Stimulated activated naive CD8-positive, alpha-beta T cell treated with anti-CD3 and anti-CD28 coated beads, Interleukin-15, Interleukin-2, amounts not matched to agents 100 U/mL and 50 U/mL, for 24 hours (primary cell): Measurements from ENCODE around the gene PLEKHM3.

Experiments used
- ATAC-seq: fragments of 150-1000 bp; cut with Tn5 transposase; one replicate; pipeline ENCODE4 v1.10.0; 2021
- DNase-seq: peaks from one replicate; pipeline ENCODE4 v3.0.0; 2021

The PLEKHM3 gene

DNA sequence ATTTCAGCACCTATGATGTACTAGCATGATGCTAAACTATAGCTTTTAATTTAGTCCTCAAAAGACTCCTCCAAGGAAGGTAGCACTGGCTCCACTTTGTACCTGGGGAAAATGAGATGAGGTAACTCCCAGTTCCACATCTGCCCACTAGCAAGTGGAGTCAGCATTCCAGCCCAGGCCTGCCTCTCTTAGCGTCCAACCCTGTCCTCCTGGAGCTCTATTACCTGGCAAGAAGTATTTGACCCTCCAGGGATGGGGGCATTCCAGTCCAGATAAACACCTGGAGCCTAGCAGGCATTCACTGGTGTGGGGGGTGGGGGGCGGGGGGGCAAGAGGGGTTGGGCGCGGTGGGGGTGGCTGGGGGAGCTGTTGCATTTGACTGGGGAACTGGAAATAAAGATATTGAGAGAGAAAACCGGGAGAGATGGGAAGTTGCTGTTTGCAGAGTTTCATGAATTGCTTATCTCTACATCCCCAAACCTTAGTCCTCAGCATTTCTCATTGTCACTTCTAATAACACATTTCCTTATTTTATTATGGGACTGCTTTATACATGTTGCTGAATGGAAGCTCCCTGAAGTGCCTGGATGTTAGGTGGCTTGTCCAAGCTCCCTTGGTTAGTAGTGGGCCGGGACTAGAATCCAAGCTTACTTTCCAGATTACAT is 233.6 kb downstream of the PLEKHM3 start:
- no peak for ATAC-seq
- no peak for DNase-seq

DNA sequence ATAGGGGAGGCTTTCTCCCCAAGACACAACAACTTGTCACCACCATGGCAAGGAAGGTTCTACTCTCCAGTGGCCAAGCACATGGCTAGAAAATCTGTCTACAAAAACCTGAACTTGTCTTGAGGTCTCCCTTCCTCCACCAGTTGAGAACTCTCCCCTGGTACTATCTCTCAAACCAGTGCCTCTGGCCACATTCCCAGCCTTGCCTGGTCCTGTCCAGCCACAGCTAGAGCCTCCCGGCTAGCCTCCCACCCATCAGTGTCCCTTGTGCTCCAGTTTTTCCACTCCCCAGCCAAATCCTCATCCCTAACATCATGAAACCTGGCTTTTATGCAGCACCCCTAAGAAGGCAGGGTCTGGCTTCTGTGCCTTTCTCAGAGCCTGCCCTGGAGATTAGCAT is 234.4 kb downstream of the PLEKHM3 start:
- ATAC-seq (no peak), DNase-seq (no peak)

DNA sequence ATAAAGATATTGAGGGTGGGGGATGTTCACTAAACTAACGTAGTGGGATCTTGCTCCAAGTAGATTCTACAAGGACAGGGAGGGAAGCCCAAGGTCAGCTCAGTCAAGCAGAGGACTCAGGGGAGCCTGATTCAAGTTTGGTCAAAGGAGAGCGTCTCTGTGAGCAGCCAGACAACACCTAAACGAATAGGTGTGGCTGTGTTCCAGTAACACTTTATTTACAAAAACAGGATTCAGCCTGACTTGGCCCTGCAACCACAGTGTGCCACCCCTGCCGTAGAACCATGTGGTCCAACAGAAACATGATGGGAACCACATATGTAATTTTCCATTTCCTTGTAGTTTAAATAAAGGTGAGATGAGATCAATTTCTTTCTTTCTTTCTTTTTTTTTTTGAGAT is 237.5 kb downstream of the PLEKHM3 start:
- ATAC-seq (no peak), DNase-seq (no peak)

DNA sequence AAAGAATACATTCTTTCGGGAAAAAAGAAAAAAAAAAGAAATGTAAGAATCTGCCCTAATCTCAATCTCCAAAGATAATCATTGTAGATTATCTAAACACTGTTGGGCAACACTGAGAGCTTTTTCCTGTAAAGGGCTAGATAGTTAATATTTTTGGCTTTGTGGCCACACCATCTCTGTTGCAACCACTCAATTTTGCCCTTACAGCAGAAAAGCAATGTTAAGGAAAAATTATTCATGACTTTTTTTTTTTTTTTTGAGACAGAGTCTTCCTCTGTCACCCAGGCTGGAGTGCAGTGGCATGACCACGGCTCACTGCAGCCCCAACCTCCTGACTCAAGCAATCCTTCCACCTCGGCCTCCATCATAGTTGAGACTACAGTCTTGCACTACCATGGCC is 238.3 kb downstream of the PLEKHM3 start:
- ATAC-seq = no peak
- DNase-seq = no peak

DNA sequence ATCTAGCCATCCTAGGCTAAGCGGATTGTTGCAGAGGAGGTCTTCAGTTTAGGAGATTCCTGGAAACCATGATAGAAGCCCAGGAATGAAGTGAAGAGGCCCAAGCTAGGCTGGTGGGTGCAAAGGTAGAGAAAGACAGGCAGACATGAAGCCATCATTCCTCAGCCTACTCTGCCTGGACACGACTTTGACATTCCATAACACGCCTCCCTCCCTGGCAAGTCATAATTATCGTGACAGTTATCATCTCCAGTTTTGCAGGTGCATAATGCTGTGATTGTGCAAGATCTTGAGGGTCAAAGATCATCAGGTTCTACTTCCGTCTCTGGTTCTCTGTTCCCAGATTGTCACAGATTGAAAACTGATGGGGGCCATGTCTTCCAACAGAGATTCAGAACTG is 240.4 kb downstream of the PLEKHM3 start:
- no peak for ATAC-seq

DNA sequence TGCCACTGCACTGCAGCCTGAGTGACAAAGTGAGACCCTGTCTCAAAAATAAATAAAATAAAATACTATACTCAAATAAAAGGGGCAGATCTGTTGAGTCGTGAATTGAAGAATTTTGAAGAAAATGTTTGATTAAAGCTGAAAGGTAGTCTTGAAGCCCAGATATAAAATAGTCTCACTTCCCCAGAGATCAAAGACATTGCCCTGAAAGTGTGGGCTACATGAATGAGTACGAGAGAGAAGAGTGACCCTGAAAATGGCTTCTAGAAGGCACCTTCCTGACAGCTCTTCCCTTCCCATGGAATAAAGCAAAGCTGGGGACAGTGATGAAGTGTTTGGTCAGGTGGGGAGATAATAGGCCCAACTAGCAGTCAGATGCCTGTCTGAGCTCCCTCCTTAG is 241.8 kb downstream of the PLEKHM3 start:
- no peak for ATAC-seq
- no peak for DNase-seq

More for the DNA sequence above, 240.4 kb downstream of the PLEKHM3 start:
- DNase-seq = no peak

DNA sequence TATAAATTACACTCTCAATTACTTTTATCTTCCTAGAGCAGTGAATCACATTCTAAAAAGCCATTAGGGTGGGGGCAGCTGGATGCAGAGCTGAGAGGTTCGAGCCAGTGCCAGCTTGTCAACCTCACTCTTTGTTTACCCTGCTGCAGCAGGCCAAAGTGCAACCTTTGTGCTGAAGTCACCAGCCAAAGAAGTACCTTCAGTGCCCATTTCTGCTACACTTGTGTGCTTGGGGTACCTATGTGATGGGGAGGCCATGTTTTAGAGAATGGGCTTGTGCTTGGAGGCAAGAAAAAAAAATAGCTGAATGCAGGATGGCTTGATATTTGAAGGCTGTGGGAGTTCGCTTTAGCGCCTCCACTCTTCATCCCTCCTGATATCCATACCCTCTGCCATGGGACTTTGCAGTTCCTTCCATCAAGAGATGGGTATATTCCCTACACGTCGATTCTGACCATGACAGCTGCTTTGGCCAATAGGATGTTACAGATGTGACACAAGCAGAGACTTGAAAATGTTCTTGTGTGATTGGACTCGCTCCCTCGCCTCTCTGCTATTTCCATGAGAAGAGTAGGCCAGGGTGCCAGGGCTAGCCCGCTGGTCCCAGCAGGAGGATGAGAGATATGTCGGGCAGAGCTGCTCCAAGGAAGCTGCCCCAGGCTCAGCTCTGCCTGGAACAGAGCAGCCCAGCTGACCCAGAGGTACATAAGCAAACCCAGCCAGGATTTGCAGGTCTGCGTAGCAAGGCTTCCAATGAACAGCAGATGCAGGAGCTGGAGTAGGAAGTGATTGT is 242.9 kb downstream of the PLEKHM3 start:
- ATAC-seq (no peak), DNase-seq (no peak)

DNA sequence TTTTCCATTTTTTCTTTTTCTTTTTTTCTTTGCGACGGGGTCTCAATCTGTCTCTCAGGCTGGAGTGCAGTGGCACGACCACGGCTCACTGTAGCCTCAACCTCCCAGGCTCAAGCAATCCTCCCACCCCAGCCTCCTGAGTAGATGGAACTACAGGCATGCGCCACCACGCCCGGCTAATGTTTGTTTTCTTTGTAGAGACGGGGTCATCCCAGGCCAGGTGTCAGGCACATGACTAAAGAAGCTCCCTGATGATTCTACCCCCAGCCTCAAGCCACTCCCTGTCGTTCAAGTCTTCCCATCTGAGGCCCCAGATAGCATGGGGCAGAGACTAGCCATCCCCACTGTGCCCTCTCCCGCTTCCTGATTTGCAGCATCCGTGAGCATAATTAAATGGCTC is 245.8 kb downstream of the PLEKHM3 start:
- DNase-seq = no peak
- no peak for ATAC-seq

DNA sequence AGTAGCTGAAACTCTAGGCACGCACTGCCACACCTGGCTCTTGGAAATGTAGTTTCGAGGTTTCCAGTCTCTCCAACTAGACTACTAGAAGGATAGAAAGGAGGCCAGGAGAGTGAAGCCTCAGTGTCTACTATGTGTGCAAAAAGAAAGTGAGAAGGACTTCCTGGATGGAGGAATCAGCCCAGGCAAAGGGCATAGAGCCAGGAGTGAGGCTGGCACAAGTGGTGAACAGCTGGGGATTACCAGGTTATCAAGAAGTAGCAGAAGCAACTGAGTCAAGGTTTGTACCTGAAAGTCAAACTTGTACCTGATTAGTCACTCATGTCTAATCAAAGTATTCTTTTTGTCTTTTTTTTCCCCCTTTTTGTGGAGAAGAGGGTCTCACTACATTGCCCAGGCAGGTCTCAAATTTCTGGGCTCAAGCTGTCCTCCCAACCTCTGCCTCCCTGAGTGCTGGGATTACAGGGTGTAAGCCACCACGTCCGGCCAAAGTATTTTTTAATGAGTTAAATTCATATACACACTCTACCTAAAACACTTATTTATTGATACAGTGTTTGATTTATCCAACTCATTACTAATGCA is 246.9 kb downstream of the PLEKHM3 start:
- no peak for ATAC-seq
- DNase-seq = no peak

DNA sequence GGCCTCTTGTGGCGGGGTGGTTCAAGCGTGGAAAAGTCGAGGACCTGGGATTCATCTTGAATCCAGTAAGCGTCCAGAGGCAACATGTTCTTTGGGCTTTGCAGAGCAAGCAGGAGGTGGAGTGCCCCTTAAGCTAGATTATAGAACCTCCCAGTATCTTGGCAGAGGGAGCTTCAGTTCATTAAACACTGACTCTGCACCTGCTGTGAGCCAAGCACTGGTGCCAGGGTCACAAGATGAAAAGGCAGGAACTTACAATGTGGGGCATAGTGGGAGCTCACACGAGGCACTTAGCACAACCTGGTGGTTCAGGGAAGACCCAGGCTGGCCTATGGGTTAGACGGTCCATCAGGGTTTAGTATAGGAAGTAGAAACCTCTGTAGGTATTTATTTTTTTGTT is 248.2 kb downstream of the PLEKHM3 start:
- DNase-seq (no peak), ATAC-seq (no peak)

DNA sequence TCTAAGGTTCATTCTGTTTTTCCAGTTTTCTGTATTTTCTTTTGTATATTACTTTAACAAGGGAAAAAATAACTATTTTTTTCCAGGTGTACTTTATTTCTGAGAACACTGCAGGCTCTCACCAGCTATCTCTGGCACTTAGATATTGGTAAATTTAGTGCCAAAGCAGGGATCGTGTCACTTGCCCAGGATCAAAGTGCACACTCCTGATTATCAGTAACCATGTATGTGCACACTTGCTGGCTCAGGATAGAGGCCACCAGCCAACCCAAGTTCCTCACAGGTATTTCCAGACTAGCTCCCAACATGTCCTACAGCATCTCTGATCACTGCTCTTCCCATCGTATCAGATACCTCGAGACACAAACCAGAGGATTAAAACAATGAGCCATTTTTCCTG is 249.9 kb downstream of the PLEKHM3 start:
- ATAC-seq (no peak), DNase-seq (no peak)

DNA sequence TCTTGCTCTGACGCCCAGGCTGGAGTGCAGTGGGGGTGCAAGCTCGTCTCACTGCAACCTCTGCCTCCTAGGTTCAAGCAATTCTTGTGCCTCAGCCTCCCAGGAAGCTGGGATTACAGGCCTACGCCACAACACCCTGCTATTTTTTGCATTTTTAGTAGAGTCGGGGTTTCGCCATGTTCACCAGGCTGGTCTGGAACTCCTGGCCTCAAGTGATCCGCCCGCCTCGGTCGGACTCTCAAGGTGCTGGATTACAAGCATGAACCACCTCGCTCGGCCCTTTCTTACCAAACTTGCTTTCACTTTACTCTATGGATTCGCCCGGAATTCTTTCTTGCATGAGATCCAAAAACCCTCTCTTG is 252.5 kb downstream of the PLEKHM3 start:
- ATAC-seq (no peak), DNase-seq (no peak)

DNA sequence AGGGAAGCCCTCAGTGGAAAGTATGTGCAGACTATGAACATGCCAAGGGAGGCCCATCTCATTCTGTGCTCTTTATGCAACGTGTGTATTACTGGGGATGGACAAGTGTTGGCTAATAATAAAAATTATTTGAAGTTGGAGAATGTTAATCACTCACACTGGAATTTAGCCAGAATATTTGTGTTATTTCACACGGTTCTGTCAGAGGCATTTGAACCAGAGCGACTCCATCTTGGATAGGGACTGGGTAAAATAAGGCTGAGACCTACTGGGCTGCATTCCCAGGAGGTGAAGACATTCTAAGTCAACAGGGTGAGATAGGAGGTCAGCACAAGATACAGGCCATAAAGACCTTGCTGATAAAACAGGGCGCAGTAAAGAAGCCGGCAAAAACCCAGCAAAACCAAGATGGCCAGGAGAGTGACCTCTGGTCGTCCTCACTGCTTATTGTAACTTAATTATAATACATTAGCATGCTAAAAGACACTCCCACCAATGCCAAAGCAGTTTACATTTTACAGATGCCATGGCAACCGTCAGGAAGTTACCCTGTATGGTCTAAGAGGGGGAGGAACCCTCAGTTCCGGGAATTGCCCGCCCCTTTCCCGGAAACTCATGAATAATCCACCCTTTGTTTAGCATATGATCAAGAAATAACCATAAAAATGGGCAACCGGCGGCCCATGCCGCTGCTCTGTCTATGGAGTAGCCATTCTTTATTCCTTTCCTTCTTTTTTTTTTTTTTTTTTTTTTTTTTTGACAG is 253.1 kb downstream of the PLEKHM3 start:
- peak; percentile 35 for DNase-seq

DNA sequence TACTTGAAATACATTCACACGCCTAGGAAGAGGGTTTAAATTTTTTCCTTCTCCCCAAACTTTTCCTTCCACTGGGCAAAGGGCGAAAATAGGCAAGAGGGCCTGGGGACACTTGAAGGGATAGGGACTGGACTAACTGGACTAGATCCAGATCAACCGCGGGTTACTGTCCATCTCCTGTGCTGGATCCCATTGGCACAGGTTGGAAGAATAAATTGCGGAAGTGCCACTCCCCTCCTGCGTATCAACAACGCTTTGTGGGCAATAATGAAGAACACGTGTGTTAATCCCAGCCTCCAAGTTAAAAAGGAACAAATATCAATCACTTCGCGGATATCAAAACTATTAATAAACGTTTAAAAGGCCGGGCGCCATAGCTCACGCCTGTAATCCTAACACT is 253.9 kb downstream of the PLEKHM3 start:
- no peak for ATAC-seq

More for the DNA sequence above, 253.1 kb downstream of the PLEKHM3 start:
- ATAC-seq = no peak

More for the DNA sequence above, 253.9 kb downstream of the PLEKHM3 start:
- DNase-seq = no peak
